ENCODE measurements around the gene PSMF1. TPM values are rescaled to one million over a fixed set of nuclear protein-coding genes. Genes with fewer than 3 reads are reported as not detected.

PSMF1 gene
- total and polyA plus RNA-seq, 2 of the 13 experiments (the other 11 are each of a cell fraction or from before 2014, with no cell fraction given), result 82.5 to 86.0 TPM

- no peak for TF ChIP-seq ZNF407 (CRISPR knock-in tag; IDR thresholded peaks at IDR 0.05; ENCODE audit: not compliant biosample characterization)
- TF ChIP-seq MXD1 (CRISPR knock-in tag; IDR thresholded peaks at IDR 0.05), result no peak
- TF ChIP-seq MLX (CRISPR knock-in tag; IDR thresholded peaks at IDR 0.05), result no peak
- no peak for TF ChIP-seq ZNF253 (CRISPR knock-in tag; IDR thresholded peaks at IDR 0.05; ENCODE audit: borderline replicate concordance)
- no peak for TF ChIP-seq HCFC1 (IDR thresholded peaks at IDR 0.05; ENCODE audit: low read depth, low read length)
- peak; percentile 77 to 80 for TF ChIP-seq NR2F1 (CRISPR knock-in tag; IDR thresholded peaks at IDR 0.05)
- TF ChIP-seq AGO1 (IDR thresholded peaks at IDR 0.05; ENCODE audit: low read depth, low read length, poor library complexity, severe bottlenecking), result no peak
- no peak for TF ChIP-seq ESRRA (CRISPR knock-in tag; IDR thresholded peaks at IDR 0.05; ENCODE audit: low read depth)
- no peak for TF ChIP-seq ZNF224 (CRISPR knock-in tag; IDR thresholded peaks at IDR 0.05)
- TF ChIP-seq REST (IDR thresholded peaks at IDR 0.05; ENCODE audit: borderline replicate concordance in 1 of 2, low read depth in 1 of 2, low read length in 2 of 2), result no peak
- no peak for TF ChIP-seq ATF7 (IDR thresholded peaks at IDR 0.05)
- TF ChIP-seq ATF7 (CRISPR knock-in tag; IDR thresholded peaks at IDR 0.05), result no peak
- TF ChIP-seq ZNF639 (CRISPR knock-in tag; conservative IDR thresholded peaks at IDR 0.05), result no peak
- TF ChIP-seq XRCC5 (optimal IDR thresholded peaks at IDR 0.05; ENCODE audit: low read length), result peak; percentile 50
These were observed 69.3 kb downstream of the PSMF1 start (continued) for GRCh38 chr20:1187605-1188171.
